CD4-positive, alpha-beta T cell (primary cell): Measurements from ENCODE around the gene MYH15. TPM values are rescaled to one million over a fixed set of nuclear protein-coding genes. Genes with fewer than 3 reads are reported as not detected.

Experiments
- ATAC-seq: fragments of 200-7000 bp; cut with Tn5 transposase; one replicate; pipeline ENCODE4 v1.10.0; 2022; ENCODE audit warnings: mild to moderate bottlenecking; ENCODE audit not compliant: poor library complexity
- CTCF ChIA-PET: fragments of 350-600 bp; sonication (Branson Sonifier 250); formaldehyde crosslinking; loops from one replicate; lab custom pipeline; 2021; ENCODE audit warnings: antibody characterized with exemption, inconsistent platforms; lab: Charles Lee
- POLR2A ChIA-PET: fragments of 350-600 bp; sonication (Branson Sonifier 250); formaldehyde crosslinking; loops from one replicate; lab custom pipeline; 2021; ENCODE audit warnings: antibody characterized with exemption, inconsistent platforms; lab: Charles Lee
- DNase-seq, 14 experiments: peaks; one replicate each; pipeline ENCODE4 v3.0.0-alpha.2; 2013 to 2020; ENCODE audit warnings: mixed read lengths in 2 of 14
- H3K27ac ChIP-seq, 2 donors: one replicate each; pipeline versions ENCODE4 v1.5.1 to v1.7.0; 2013; ENCODE audit warnings: low read length in 2 of 2, low read depth in 1 of 2, mild to moderate bottlenecking in 1 of 2
- H3K27me3 ChIP-seq, 2 experiments: 1 replicate in 1 of 2; 2 replicates in 1 of 2; pipeline versions ENCODE4 v1.6.1 to v1.7.0; 2013; ENCODE audit warnings: low read length in 2 of 2, control low read depth in 1 of 2, mild to moderate bottlenecking in 1 of 2, moderate library complexity in 1 of 2; ENCODE audit not compliant: insufficient read depth in 2 of 2, control insufficient read depth in 1 of 2
- H3K36me3 ChIP-seq: one replicate; pipeline ENCODE4 v1.6.1; 2013; ENCODE audit warnings: low read length, control low read depth; ENCODE audit not compliant: insufficient read depth
- H3K4me1 ChIP-seq: one replicate; pipeline ENCODE4 v1.6.1; 2013; ENCODE audit warnings: low read length, control low read depth; ENCODE audit not compliant: insufficient read depth
- H3K4me3 ChIP-seq: one replicate; pipeline ENCODE4 v1.5.1; 2013; ENCODE audit warnings: mild to moderate bottlenecking, low read length, moderate library complexity
- H3K9me3 ChIP-seq, 2 experiments: 1 replicate in 1 of 2; 2 replicates in 1 of 2; pipeline versions ENCODE4 v1.6.1 to v1.7.0; 2013; ENCODE audit warnings: low read length in 2 of 2, mild to moderate bottlenecking in 2 of 2, control low read depth in 1 of 2, moderate library complexity in 1 of 2; ENCODE audit not compliant: control insufficient read depth in 1 of 2, insufficient read depth in 1 of 2
- H3K27ac Mint-ChIP-seq: one replicate; pipeline ENCODE4 v1.8.0; 2020; ENCODE audit warnings: mixed read lengths
- H3K27me3 Mint-ChIP-seq: one replicate; pipeline ENCODE4 v1.8.0; 2021; ENCODE audit warnings: mixed read lengths
- H3K36me3 Mint-ChIP-seq: one replicate; pipeline ENCODE4 v1.8.0; 2021; ENCODE audit warnings: low read depth, mixed read lengths
- H3K4me1 Mint-ChIP-seq: one replicate; pipeline ENCODE4 v1.8.0; 2021; ENCODE audit warnings: low read depth, mixed read lengths
- H3K4me3 Mint-ChIP-seq: one replicate; pipeline ENCODE4 v1.8.0; 2020; ENCODE audit warnings: mild to moderate bottlenecking, mixed read lengths
- H3K9me3 Mint-ChIP-seq: one replicate; pipeline ENCODE4 v1.8.0; 2020; ENCODE audit warnings: mixed read lengths
- CTCF ChIP-seq: fragments of 200-600 bp; IDR thresholded peaks from one replicate; pipeline ENCODE4 v1.8.0; 2022; ENCODE audit warnings: antibody characterized with exemption, mild to moderate bottlenecking
- intact Hi-C, 2 experiments: fragments of 100-400 bp; cut with DNase I in 1 of 2; cut with micrococcal nuclease in 1 of 2; formaldehyde crosslinking; loops; one replicate each; pipeline versions ENCODE4 v1.15.1 to v1.9.0; 2023 to 2025; cut with DNase I, micrococcal nuclease
- total RNA-seq, 174 experiments: library from RNA in 2 of 174; stranded (reverse) in 2 of 174; gene quantifications; one replicate each; pipeline ENCODE4 v1.2.3 and lab custom pipeline; 2021 to 2026

Gene MYH15
- total RNA-seq, 2 experiments from 2014 or later: 0.05 to 0.08 TPM

- H3K4me1 Mint-ChIP-seq: no peaks in the 10 kb centered on the region
- Histone ChIP-seq H3K36me3 (no peaks in the 10 kb centered on the region), H3K9me3 (no peaks in the 10 kb centered on the region), H3K27ac (no peak overlapping the region), H3K4me3 (no peak overlapping the region), H3K27me3 (no peaks in the 10 kb centered on the region), H3K4me1 (no peaks in the 10 kb centered on the region)
- ChIA-PET POLR2A (no interaction called here), CTCF (no interaction called here)
- H3K36me3 Mint-ChIP-seq: no peaks in the 10 kb centered on the region
- H3K4me3 Mint-ChIP-seq: no peak overlapping the region
- peaks cover 4% of the 10 kb centered on the region for H3K27me3 Mint-ChIP-seq
- no peaks in the 10 kb centered on the region for H3K9me3 Mint-ChIP-seq
- DNase-seq: no peak
- no peak for ATAC-seq
- TF ChIP-seq CTCF: no peak
- intact Hi-C loops: no loop called here
- H3K27ac Mint-ChIP-seq: no peak overlapping the region
Measured at GRCh38 chr3:108438542-108438941, 71.9 kb downstream of the MYH15 start.

- CTCF ChIA-PET: interaction anchor here (1.0 kb wide), 1 partner anchor 10 kb away, joined by 4 read pairs; no protein-coding TSS in a partner anchor
- Mint-ChIP-seq H3K27me3 (no peaks in the 10 kb centered on the region), H3K27ac (no peak overlapping the region), H3K36me3 (no peaks in the 10 kb centered on the region), H3K9me3 (peaks cover 2% of the 10 kb centered on the region), H3K4me3 (no peak overlapping the region), H3K4me1 (no peaks in the 10 kb centered on the region)
- peaks cover 0 to 6% of the 10 kb centered on the region in 2 experiments for H3K9me3 ChIP-seq
- TF ChIP-seq CTCF: no peak
- no peaks in the 10 kb centered on the region for H3K36me3 ChIP-seq
- no peaks in the 10 kb centered on the region for H3K4me1 ChIP-seq
- intact Hi-C loops: no loop called here
- no peak for ATAC-seq
- no peak for DNase-seq
- no peak overlapping the region for H3K4me3 ChIP-seq
- H3K27me3 ChIP-seq: no peaks in the 10 kb centered on the region
- POLR2A ChIA-PET: no interaction called here
- no peak overlapping the region for H3K27ac ChIP-seq
Measured at GRCh38 chr3:108437439-108437838, 73.0 kb downstream of the MYH15 start.

GRCh38 chr3:108433928-108434327, 76.5 kb downstream of the MYH15 start:
- Histone ChIP-seq H3K27me3 (no peaks in the 10 kb centered on the region), H3K9me3 (peaks cover 0 to 11% of the 10 kb centered on the region in 2 experiments), H3K36me3 (no peaks in the 10 kb centered on the region), H3K4me1 (no peaks in the 10 kb centered on the region), H3K4me3 (no peak overlapping the region), H3K27ac (no peak overlapping the region)
- TF ChIP-seq CTCF: no peak
- Mint-ChIP-seq H3K4me1 (no peaks in the 10 kb centered on the region), H3K9me3 (peaks cover 2% of the 10 kb centered on the region), H3K27ac (no peak overlapping the region), H3K27me3 (no peaks in the 10 kb centered on the region), H3K4me3 (no peak overlapping the region), H3K36me3 (no peaks in the 10 kb centered on the region)
- DNase-seq: no peak
- ChIA-PET CTCF (no interaction called here), POLR2A (no interaction called here)
- intact Hi-C loops: no loop called here
- no peak for ATAC-seq
